WTC11 (cell line): ENCODE results near the gene COL12A1. TPM values are rescaled to one million over a fixed set of nuclear protein-coding genes. Genes with fewer than 3 reads are reported as not detected.

ENCODE experiments used
- ATAC-seq: fragments of 200-7000 bp; cut with Tn5 transposase; 2 replicates; pipeline ENCODE4 v1.10.0; 2021; ENCODE audit warnings: mild to moderate bottlenecking, moderate library complexity
- CTCF ChIA-PET: fragments of 300-600 bp; sonication (Branson Sonifier 250); formaldehyde crosslinking; loops from one replicate; lab custom pipeline; 2021; ENCODE audit warnings: antibody characterized with exemption; lab: Charles Lee
- POLR2A ChIA-PET: fragments of 350-600 bp; sonication (Branson Sonifier 250); formaldehyde crosslinking; loops from one replicate; lab custom pipeline; 2021; ENCODE audit warnings: antibody characterized with exemption; lab: Charles Lee
- DNase-seq: peaks from one replicate; pipeline ENCODE4 v3.0.0; 2021; ENCODE audit warnings: low spot score
- H3K27ac Mint-ChIP-seq: 2 replicates; pipeline ENCODE4 v1.8.0; 2021; ENCODE audit warnings: mixed read lengths
- H3K27me3 Mint-ChIP-seq: 2 replicates; pipeline ENCODE4 v1.8.0; 2021; ENCODE audit warnings: low read depth, mild to moderate bottlenecking, moderate library complexity, mixed read lengths
- H3K36me3 Mint-ChIP-seq: 2 replicates; pipeline ENCODE4 v1.8.0; 2021; ENCODE audit warnings: mixed read lengths
- H3K4me1 Mint-ChIP-seq: 2 replicates; pipeline ENCODE4 v1.8.0; 2022; ENCODE audit warnings: mixed read lengths
- H3K4me3 Mint-ChIP-seq: 2 replicates; pipeline ENCODE4 v1.8.0; 2021; ENCODE audit warnings: mild to moderate bottlenecking, moderate library complexity, mixed read lengths
- H3K9me3 Mint-ChIP-seq: 2 replicates; pipeline ENCODE4 v1.8.0; 2021; ENCODE audit warnings: mixed read lengths
- ARID4B ChIP-seq: sonication (generic); formaldehyde crosslinking; IDR thresholded peaks from 2 replicates; pipeline ENCODE4 v1.8.0; 2023; ENCODE audit warnings: missing genetic modification reagents, mild to moderate bottlenecking, borderline replicate concordance
- ATF2 ChIP-seq: sonication (generic); formaldehyde crosslinking; IDR thresholded peaks from 2 replicates; pipeline ENCODE4 v1.8.1; 2022; ENCODE audit warnings: low read depth, missing genetic modification reagents, borderline replicate concordance
- ATF6 ChIP-seq: sonication (generic); formaldehyde crosslinking; IDR thresholded peaks from 2 replicates; pipeline ENCODE4 v1.8.1; 2023; ENCODE audit warnings: mild to moderate bottlenecking, missing genetic modification reagents
- EMX1 ChIP-seq: fragments of 250-450 bp; sonication (Bioruptor Pico); IDR thresholded peaks from 2 replicates; pipeline ENCODE4 v1.8.0; 2021; ENCODE audit warnings: mild to moderate bottlenecking
- ETV6 ChIP-seq: sonication (generic); formaldehyde crosslinking; IDR thresholded peaks from 2 replicates; pipeline ENCODE4 v1.8.1; 2022; ENCODE audit warnings: mild to moderate bottlenecking, missing genetic modification reagents
- GABPB1 ChIP-seq: sonication (generic); formaldehyde crosslinking; IDR thresholded peaks from 2 replicates; pipeline ENCODE4 v1.8.1; 2023; ENCODE audit warnings: mild to moderate bottlenecking, missing genetic modification reagents
- MAX ChIP-seq: sonication (generic); formaldehyde crosslinking; IDR thresholded peaks from 2 replicates; pipeline ENCODE4 v1.8.0; 2022; ENCODE audit warnings: mild to moderate bottlenecking, missing genetic modification reagents
- NR2C2 ChIP-seq: sonication (generic); formaldehyde crosslinking; IDR thresholded peaks from 2 replicates; pipeline ENCODE4 v1.8.0; 2022; ENCODE audit warnings: mild to moderate bottlenecking, missing genetic modification reagents
- RORB ChIP-seq: fragments of 250-450 bp; sonication (Bioruptor Pico); IDR thresholded peaks from 2 replicates; pipeline ENCODE4 v1.9.0; 2021; ENCODE audit warnings: mild to moderate bottlenecking
- SOX15 ChIP-seq: fragments of 250-450 bp; sonication (Bioruptor Pico); IDR thresholded peaks from 2 replicates; pipeline ENCODE4 v1.9.0; 2021; ENCODE audit warnings: mild to moderate bottlenecking
- TCF7 ChIP-seq: sonication (generic); formaldehyde crosslinking; IDR thresholded peaks from 2 replicates; pipeline ENCODE4 v1.8.0; 2022; ENCODE audit warnings: mild to moderate bottlenecking, low read depth, missing genetic modification reagents, moderate library complexity
- TEAD1 ChIP-seq: sonication (generic); formaldehyde crosslinking; IDR thresholded peaks from 2 replicates; pipeline ENCODE4 v1.8.0; 2022; ENCODE audit warnings: mild to moderate bottlenecking, missing genetic modification reagents
- ZBTB21 ChIP-seq: sonication (generic); formaldehyde crosslinking; IDR thresholded peaks from 2 replicates; pipeline ENCODE4 v1.8.1; 2023; ENCODE audit warnings: mild to moderate bottlenecking, missing genetic modification reagents, borderline replicate concordance
- ZNF138 ChIP-seq: sonication (generic); formaldehyde crosslinking; conservative IDR thresholded peaks from 2 replicates; pipeline ENCODE4 v1.8.1; 2022; ENCODE audit warnings: mild to moderate bottlenecking, moderate library complexity, missing genetic modification reagents
- ZNF219 ChIP-seq: sonication (generic); formaldehyde crosslinking; IDR thresholded peaks from 2 replicates; pipeline ENCODE4 v1.8.0; 2023; ENCODE audit warnings: missing genetic modification reagents, mild to moderate bottlenecking, borderline replicate concordance
- ZNF425 ChIP-seq: fragments of 250-450 bp; sonication (Bioruptor Pico); conservative IDR thresholded peaks from 2 replicates; pipeline ENCODE4 v1.9.0; 2021; ENCODE audit warnings: mild to moderate bottlenecking
- ZNF671 ChIP-seq: fragments of 250-450 bp; sonication (Bioruptor Pico); IDR thresholded peaks from 2 replicates; pipeline ENCODE4 v1.8.0; 2021; ENCODE audit warnings: mild to moderate bottlenecking
- total RNA-seq: library from RNA; stranded (reverse); gene quantifications from 3 replicates; pipeline ENCODE4 v1.2.3, GENCODE V29; 2021

The COL12A1 gene
- total RNA-seq, 1 experiment from 2014 or later = 1.1 TPM

- CTCF ChIA-PET = interaction anchor here (1.5 kb wide), 1 partner anchor 107 kb away, joined by 5 read pairs; no protein-coding TSS in a partner anchor
- no peak for ATAC-seq
Measured at GRCh38 chr6:75102301-75102700, 103.6 kb downstream of the COL12A1 start.

More at GRCh38 chr6:75102301-75102700, 103.6 kb downstream of the COL12A1 start:
- Mint-ChIP-seq H3K9me3 (no peaks in the 10 kb centered on the region), H3K36me3 (no peaks in the 10 kb centered on the region), H3K4me3 (no peak overlapping the region), H3K4me1 (peaks cover 2% of the 10 kb centered on the region; the same call in 1 of the 2 replicates), H3K27me3 (no peaks in the 10 kb centered on the region), H3K27ac (no peak overlapping the region)
- TF ChIP-seq SOX15 (CRISPR knock-in tag) = no peak
- TF ChIP-seq ZNF138 = no peak
- no peak for TF ChIP-seq TCF7
- no peak for TF ChIP-seq ARID4B
- no peak for TF ChIP-seq ZNF425
- no peak for TF ChIP-seq ATF6
- no peak for TF ChIP-seq NR2C2 (CRISPR knock-in tag)
- no peak for TF ChIP-seq EMX1 (CRISPR knock-in tag)
- no peak for TF ChIP-seq ETV6 (CRISPR knock-in tag)
- no peak for TF ChIP-seq ZBTB21 (CRISPR knock-in tag)
- TF ChIP-seq MAX = no peak
- TF ChIP-seq RORB (CRISPR knock-in tag) = no peak
- TF ChIP-seq TEAD1 (CRISPR knock-in tag) = no peak
- no peak for TF ChIP-seq GABPB1 (CRISPR knock-in tag)
- no peak for TF ChIP-seq ZNF671 (CRISPR knock-in tag)
- no peak for TF ChIP-seq ATF2 (CRISPR knock-in tag)
- TF ChIP-seq ZNF219 = no peak
- DNase-seq = no peak
- POLR2A ChIA-PET = interaction anchor here (0.5 kb wide), 1 partner anchor 768 kb away, joined by 3 read pairs; no protein-coding TSS in a partner anchor
